Transverse colon (tissue), 3 donors: ENCODE results near the gene CIAPIN1.

ENCODE experiments used
- EP300 ChIP-seq: sonication (generic); formaldehyde crosslinking; IDR thresholded peaks from one replicate; pipeline ENCODE4 v1.6.1; 2017; ENCODE audit warnings: antibody characterized with exemption, low read depth
- POLR2A ChIP-seq: fragments of 450-650 bp; IDR thresholded peaks from one replicate; pipeline ENCODE4 v1.6.1; 2016; ENCODE audit warnings: antibody characterized with exemption, mild to moderate bottlenecking, moderate library complexity
- TF ChIP-seq, protein P1 (sequence below), 5 experiments: fragments of 200-600 bp in 3 of 5; fragments of 450-650 bp in 2 of 5; sonication (generic) in 3 of 5; IDR thresholded peaks; 1 replicate in 2 of 5; 2 replicates in 3 of 5; pipeline ENCODE4 v1.5.1; 2016 to 2017; ENCODE audit warnings: antibody characterized with exemption in 5 of 5, inconsistent platforms in 3 of 5, mild to moderate bottlenecking in 2 of 5, moderate library complexity in 1 of 5

GRCh38 chr16:57389087-57389468 lies 58.1 kb downstream of the CIAPIN1 start:
- TF ChIP-seq POLR2A, result no peak
- TF ChIP-seq, protein P1, sequence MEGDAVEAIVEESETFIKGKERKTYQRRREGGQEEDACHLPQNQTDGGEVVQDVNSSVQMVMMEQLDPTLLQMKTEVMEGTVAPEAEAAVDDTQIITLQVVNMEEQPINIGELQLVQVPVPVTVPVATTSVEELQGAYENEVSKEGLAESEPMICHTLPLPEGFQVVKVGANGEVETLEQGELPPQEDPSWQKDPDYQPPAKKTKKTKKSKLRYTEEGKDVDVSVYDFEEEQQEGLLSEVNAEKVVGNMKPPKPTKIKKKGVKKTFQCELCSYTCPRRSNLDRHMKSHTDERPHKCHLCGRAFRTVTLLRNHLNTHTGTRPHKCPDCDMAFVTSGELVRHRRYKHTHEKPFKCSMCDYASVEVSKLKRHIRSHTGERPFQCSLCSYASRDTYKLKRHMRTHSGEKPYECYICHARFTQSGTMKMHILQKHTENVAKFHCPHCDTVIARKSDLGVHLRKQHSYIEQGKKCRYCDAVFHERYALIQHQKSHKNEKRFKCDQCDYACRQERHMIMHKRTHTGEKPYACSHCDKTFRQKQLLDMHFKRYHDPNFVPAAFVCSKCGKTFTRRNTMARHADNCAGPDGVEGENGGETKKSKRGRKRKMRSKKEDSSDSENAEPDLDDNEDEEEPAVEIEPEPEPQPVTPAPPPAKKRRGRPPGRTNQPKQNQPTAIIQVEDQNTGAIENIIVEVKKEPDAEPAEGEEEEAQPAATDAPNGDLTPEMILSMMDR (IDR thresholded peaks at IDR 0.05), result no peak
- no peak for TF ChIP-seq EP300
